ENCODE data around the gene LRMDA.

DNA sequence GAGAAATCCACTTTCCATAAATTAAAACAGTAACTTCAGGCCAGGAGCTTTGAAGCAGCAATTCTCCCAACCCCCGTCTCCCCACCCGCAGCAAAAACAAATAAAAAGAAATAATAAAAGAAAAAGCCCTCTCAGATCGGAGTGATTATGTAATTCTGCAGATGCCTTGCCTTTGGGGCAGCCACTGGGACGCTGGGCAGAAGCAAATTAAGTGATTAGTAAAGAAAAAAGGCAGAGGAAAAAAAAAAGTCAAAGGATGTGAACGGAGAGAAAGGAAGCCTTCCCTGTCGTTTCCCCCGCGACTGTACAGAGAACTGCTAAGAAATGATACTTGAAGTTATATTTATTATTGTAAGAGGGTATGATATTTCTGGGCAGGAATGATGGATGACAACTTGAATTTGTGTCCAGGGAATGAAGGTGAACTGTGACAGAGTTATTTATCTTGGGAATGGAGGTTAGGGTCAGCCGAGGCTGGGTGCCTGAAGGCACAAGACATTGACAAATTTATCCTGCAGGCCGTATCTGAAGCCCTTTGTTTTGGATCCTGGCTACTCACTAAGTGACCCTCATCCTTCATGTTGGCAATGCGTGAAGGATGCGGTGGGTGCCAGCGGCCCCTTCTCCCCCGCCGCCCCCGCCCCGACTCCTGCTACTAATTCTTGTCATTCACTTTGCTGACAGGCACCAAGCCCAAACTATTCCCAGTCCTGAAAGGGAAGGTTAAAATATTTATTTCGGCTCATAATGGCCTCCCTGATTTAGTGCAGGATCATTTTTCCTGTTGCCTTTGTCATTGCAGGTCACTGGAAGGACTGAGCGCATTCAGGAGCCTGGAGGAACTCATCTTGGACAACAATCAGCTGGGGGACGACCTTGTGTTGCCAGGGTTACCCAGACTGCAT is 604.0 kb downstream of the LRMDA start:
- peak in 2 of 4 experiments; percentile 4 to 9 for TF ChIP-seq CTCF (IDR thresholded peaks at IDR 0.05)
- TF ChIP-seq POLR2AphosphoS5 (IDR thresholded peaks at IDR 0.05) = peak; percentile 6
